Thoracic aorta (tissue), 2 donors: ENCODE results near the gene SIMC1. TPM values are rescaled to one million over a fixed set of nuclear protein-coding genes. Genes with fewer than 3 reads are reported as not detected.

Experiments used
- ATAC-seq: fragments of 150-250 bp; one replicate; pipeline ENCODE4 v1.8.0; 2017; ENCODE audit warnings: low read depth; ENCODE audit not compliant: insufficient number of reproducible peaks, low FRiP score
- DNase-seq: peaks from one replicate; pipeline ENCODE4 v3.0.0-alpha.2; 2020; ENCODE audit warnings: low spot score
- H3K27ac ChIP-seq, 2 donors: fragments of 200-600 bp; sonication (generic); 1 replicate in 1 of 2; 2 replicates in 1 of 2; pipeline ENCODE4 v1.5.1; 2016; ENCODE audit warnings: mild to moderate bottlenecking in 2 of 2, moderate library complexity in 2 of 2
- H3K27me3 ChIP-seq: fragments of 200-600 bp; sonication (generic); replicated peaks from 2 replicates; pipeline ENCODE4 v1.6.0; 2016; ENCODE audit warnings: mild to moderate bottlenecking; ENCODE audit not compliant: insufficient read depth
- H3K36me3 ChIP-seq: fragments of 200-600 bp; sonication (generic); one replicate; pipeline ENCODE4 v1.5.1; 2016
- H3K4me1 ChIP-seq, 2 donors: fragments of 200-600 bp; sonication (generic); 1 replicate in 1 of 2; 2 replicates in 1 of 2; pipeline versions ENCODE4 v1.5.1 to v1.6.0; 2016; ENCODE audit warnings: low read depth in 2 of 2, mild to moderate bottlenecking in 1 of 2; ENCODE audit not compliant: control insufficient read depth in 1 of 2
- H3K4me3 ChIP-seq: fragments of 200-600 bp; sonication (generic); 2 replicates; pipeline ENCODE4 v1.5.1; 2016; ENCODE audit warnings: mild to moderate bottlenecking
- H3K9me3 ChIP-seq: fragments of 200-600 bp; sonication (generic); 2 replicates; pipeline ENCODE4 v1.5.1; 2016
- CTCF ChIP-seq: fragments of 200-600 bp; sonication (generic); IDR thresholded peaks from one replicate; pipeline ENCODE4 v1.5.1; 2019; ENCODE audit warnings: antibody characterized with exemption
- total RNA-seq, 2 donors: library from RNA; depleted of rRNA; stranded (reverse); fragments of >200 nt; gene quantifications; one replicate each; pipeline versions ENCODE4 v1.1.0 to v1.2.3, GENCODE V29; 2016

Gene SIMC1
- total RNA-seq, 2 donors from 2014 or later, result 17.7 to 20.3 TPM

GRCh38 chr5:176381423-176381822, 143.2 kb downstream of the SIMC1 start:
- peak overlapping the region; percentile 75 to 79 for H3K27ac ChIP-seq
- H3K27me3 ChIP-seq, result no peaks in the 10 kb centered on the region
- H3K9me3 ChIP-seq, result no peaks in the 10 kb centered on the region
- H3K4me1 ChIP-seq, result peaks cover 6 to 19% of the 10 kb centered on the region in 2 donors
- peak; percentile 41 for ATAC-seq
- H3K36me3 ChIP-seq, result peaks cover 9% of the 10 kb centered on the region
- H3K4me3 ChIP-seq, result no peak overlapping the region
- no peak for TF ChIP-seq CTCF
- DNase-seq, result no peak

- Histone ChIP-seq H3K36me3 (peaks cover 9% of the 10 kb centered on the region), H3K27ac (peak overlapping the region; percentile 75 to 79), H3K9me3 (no peaks in the 10 kb centered on the region), H3K4me1 (peaks cover 6 to 20% of the 10 kb centered on the region in 2 donors), H3K27me3 (no peaks in the 10 kb centered on the region), H3K4me3 (no peak overlapping the region)
- DNase-seq (no peak), ATAC-seq (no peak)
- TF ChIP-seq CTCF, result no peak
Measured at GRCh38 chr5:176381979-176382378, 143.8 kb downstream of the SIMC1 start.

GRCh38 chr5:176382721-176383120, 144.5 kb downstream of the SIMC1 start:
- Histone ChIP-seq H3K36me3 (peaks cover 9% of the 10 kb centered on the region), H3K27me3 (no peaks in the 10 kb centered on the region), H3K9me3 (no peaks in the 10 kb centered on the region), H3K27ac (peak overlapping the region; percentile 75 to 79), H3K4me1 (peaks cover 10 to 27% of the 10 kb centered on the region in 2 donors), H3K4me3 (no peak overlapping the region)
- no peak for DNase-seq
- no peak for ATAC-seq
- no peak for TF ChIP-seq CTCF

- Histone ChIP-seq H3K4me3 (no peak overlapping the region), H3K36me3 (peaks cover 9% of the 10 kb centered on the region), H3K27ac (no peak overlapping the region), H3K9me3 (no peaks in the 10 kb centered on the region), H3K27me3 (no peaks in the 10 kb centered on the region), H3K4me1 (peaks cover 11 to 31% of the 10 kb centered on the region in 2 donors)
- no peak for TF ChIP-seq CTCF
- DNase-seq, result no peak
- no peak for ATAC-seq
Measured at GRCh38 chr5:176383248-176383905, 145.2 kb downstream of the SIMC1 start.

- peaks cover 9% of the 10 kb centered on the region for H3K36me3 ChIP-seq
Measured at GRCh38 chr5:176383961-176384360, 145.7 kb downstream of the SIMC1 start.

More at GRCh38 chr5:176383961-176384360, 145.7 kb downstream of the SIMC1 start:
- ATAC-seq, result no peak
- TF ChIP-seq CTCF, result no peak
- peaks cover 11 to 31% of the 10 kb centered on the region in 2 donors for H3K4me1 ChIP-seq
- H3K27ac ChIP-seq, result no peak overlapping the region
- H3K4me3 ChIP-seq, result no peak overlapping the region
- no peaks in the 10 kb centered on the region for H3K27me3 ChIP-seq
- H3K9me3 ChIP-seq, result no peaks in the 10 kb centered on the region
- DNase-seq, result no peak
